Loucy (cell line): Measurements from ENCODE around the gene SNTB2.

ENCODE experiments used
- H2AFZ ChIP-seq: fragments of 200-600 bp; sonication (generic); 2 replicates; pipeline ENCODE4 v1.6.0; 2016; ENCODE audit warnings: antibody characterized with exemption, mild to moderate bottlenecking, low read length, moderate library complexity
- H3F3A ChIP-seq: fragments of 200-600 bp; 2 replicates; pipeline ENCODE4 v1.6.0; 2016; ENCODE audit warnings: antibody characterized with exemption, low read depth, mild to moderate bottlenecking
- H3K27me3 ChIP-seq: fragments of 200-600 bp; sonication (generic); 2 replicates; pipeline ENCODE4 v1.6.1; 2014; ENCODE audit warnings: low read length, mild to moderate bottlenecking; ENCODE audit not compliant: insufficient read depth, poor library complexity, severe bottlenecking
- H3K36me3 ChIP-seq: fragments of 200-600 bp; sonication (generic); 2 replicates; pipeline ENCODE4 v1.6.1; 2016; ENCODE audit warnings: low read length; ENCODE audit not compliant: insufficient read depth
- H3K4me1 ChIP-seq: fragments of 200-600 bp; sonication (generic); 2 replicates; pipeline ENCODE4 v1.5.1; 2014; ENCODE audit warnings: low read length, mild to moderate bottlenecking; ENCODE audit not compliant: insufficient read depth, poor library complexity, severe bottlenecking
- H3K4me2 ChIP-seq: fragments of 200-600 bp; sonication (generic); 2 replicates; pipeline ENCODE4 v1.6.0; 2014; ENCODE audit warnings: antibody characterized with exemption, low read length, low read depth, mild to moderate bottlenecking; ENCODE audit not compliant: poor library complexity, severe bottlenecking
- H3K4me3 ChIP-seq: fragments of 200-600 bp; sonication (generic); 2 replicates; pipeline ENCODE4 v1.5.1; 2014; ENCODE audit warnings: low read length, mild to moderate bottlenecking, mixed read lengths; ENCODE audit not compliant: poor library complexity, severe bottlenecking
- H3K79me2 ChIP-seq: fragments of 200-600 bp; sonication (generic); 2 replicates; pipeline ENCODE4 v1.6.1; 2014; ENCODE audit warnings: low read length; ENCODE audit not compliant: insufficient read depth
- H3K9ac ChIP-seq: fragments of 200-600 bp; sonication (generic); 2 replicates; pipeline ENCODE4 v1.6.0; 2014; ENCODE audit warnings: mild to moderate bottlenecking, low read depth, low read length, moderate library complexity; ENCODE audit not compliant: poor library complexity, severe bottlenecking
- H3K9me2 ChIP-seq: fragments of 200-600 bp; sonication (generic); replicated peaks from 2 replicates; pipeline ENCODE4 v1.6.1; 2016; ENCODE audit warnings: low read depth, low read length, mixed read lengths
- H3K9me3 ChIP-seq: fragments of 200-600 bp; sonication (generic); 2 replicates; pipeline ENCODE4 v1.6.1; 2014; ENCODE audit warnings: mild to moderate bottlenecking, antibody characterized with exemption, low read length, low read depth; ENCODE audit not compliant: insufficient read depth
- H4K20me1 ChIP-seq: fragments of 200-600 bp; sonication (generic); 2 replicates; pipeline ENCODE4 v1.6.0; 2014; ENCODE audit warnings: antibody characterized with exemption, low read length, mild to moderate bottlenecking; ENCODE audit not compliant: insufficient read depth, poor library complexity, severe bottlenecking
- EZH2phosphoT487 ChIP-seq: fragments of 200-600 bp; IDR thresholded peaks from 2 replicates; pipeline ENCODE4 v1.6.1; 2018; ENCODE audit warnings: antibody characterized with exemption, mild to moderate bottlenecking, moderate library complexity, borderline replicate concordance
- TF ChIP-seq, protein P1 (sequence below): fragments of 200-600 bp; sonication (generic); conservative IDR thresholded peaks from 2 replicates; pipeline ENCODE4 v1.5.1; 2014; ENCODE audit warnings: mild to moderate bottlenecking, antibody characterized with exemption, low read length

The SNTB2 gene

DNA sequence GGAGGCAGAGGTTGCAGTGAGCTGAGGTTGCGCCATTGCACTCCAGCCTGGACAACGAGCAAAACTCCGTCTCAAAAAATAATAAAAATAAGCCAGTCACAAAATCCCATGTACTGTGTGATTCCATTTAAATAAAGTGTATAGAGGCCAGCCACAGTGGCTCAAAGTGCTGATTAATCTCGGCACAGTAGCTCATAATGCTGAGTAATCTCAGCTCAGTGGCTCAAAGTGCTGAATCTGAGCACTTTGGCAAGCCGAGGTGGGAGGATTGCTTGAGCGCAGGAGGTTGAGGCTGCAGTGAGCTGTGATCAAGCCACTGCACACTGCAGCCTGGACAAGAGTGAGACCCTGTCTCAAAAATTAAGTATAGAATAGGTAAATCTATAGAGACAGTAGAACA lies 159.7 kb downstream of the SNTB2 start:
- Histone ChIP-seq H3K27me3 (no peaks in the 10 kb centered on the region), H3K4me1 (peaks cover 5% of the 10 kb centered on the region), H3K4me3 (no peak overlapping the region), H2AFZ (no peak overlapping the region), H4K20me1 (no peaks in the 10 kb centered on the region), H3K79me2 (peaks cover 11% of the 10 kb centered on the region), H3K9me2 (no peaks in the 10 kb centered on the region), H3F3A (no peaks in the 10 kb centered on the region), H3K4me2 (no peak overlapping the region), H3K9me3 (no peaks in the 10 kb centered on the region), H3K36me3 (peaks cover 6% of the 10 kb centered on the region; the same call in 1 of the 2 replicates), H3K9ac (no peak overlapping the region)
- no peak for TF ChIP-seq EZH2phosphoT487
- TF ChIP-seq, protein P1, sequence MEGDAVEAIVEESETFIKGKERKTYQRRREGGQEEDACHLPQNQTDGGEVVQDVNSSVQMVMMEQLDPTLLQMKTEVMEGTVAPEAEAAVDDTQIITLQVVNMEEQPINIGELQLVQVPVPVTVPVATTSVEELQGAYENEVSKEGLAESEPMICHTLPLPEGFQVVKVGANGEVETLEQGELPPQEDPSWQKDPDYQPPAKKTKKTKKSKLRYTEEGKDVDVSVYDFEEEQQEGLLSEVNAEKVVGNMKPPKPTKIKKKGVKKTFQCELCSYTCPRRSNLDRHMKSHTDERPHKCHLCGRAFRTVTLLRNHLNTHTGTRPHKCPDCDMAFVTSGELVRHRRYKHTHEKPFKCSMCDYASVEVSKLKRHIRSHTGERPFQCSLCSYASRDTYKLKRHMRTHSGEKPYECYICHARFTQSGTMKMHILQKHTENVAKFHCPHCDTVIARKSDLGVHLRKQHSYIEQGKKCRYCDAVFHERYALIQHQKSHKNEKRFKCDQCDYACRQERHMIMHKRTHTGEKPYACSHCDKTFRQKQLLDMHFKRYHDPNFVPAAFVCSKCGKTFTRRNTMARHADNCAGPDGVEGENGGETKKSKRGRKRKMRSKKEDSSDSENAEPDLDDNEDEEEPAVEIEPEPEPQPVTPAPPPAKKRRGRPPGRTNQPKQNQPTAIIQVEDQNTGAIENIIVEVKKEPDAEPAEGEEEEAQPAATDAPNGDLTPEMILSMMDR = no peak

DNA sequence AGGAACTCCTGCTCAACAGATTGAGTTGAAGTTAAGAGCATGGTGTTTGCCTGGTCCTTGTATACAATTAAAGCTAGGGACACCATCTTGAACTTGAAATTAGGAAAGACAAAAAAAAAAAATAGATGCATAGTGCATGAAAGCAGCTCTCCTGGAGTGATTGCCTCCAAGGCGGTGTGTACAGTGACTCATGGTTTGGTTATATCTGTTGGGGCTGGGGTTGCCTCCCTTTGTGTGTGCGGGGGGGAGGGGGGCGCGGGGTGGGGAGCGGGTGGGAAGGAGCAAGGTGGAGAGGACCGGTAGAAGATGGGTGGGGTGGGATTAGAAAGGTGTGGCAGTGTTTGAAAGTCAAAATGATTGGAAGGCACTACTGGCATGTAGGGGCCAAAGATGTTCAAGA lies 161.3 kb downstream of the SNTB2 start:
- H2AFZ ChIP-seq = no peak overlapping the region
- no peak for TF ChIP-seq EZH2phosphoT487
- TF ChIP-seq, protein P1 = no peak
- H3K36me3 ChIP-seq = peaks cover 3% of the 10 kb centered on the region; the same call in 1 of the 2 replicates

DNA sequence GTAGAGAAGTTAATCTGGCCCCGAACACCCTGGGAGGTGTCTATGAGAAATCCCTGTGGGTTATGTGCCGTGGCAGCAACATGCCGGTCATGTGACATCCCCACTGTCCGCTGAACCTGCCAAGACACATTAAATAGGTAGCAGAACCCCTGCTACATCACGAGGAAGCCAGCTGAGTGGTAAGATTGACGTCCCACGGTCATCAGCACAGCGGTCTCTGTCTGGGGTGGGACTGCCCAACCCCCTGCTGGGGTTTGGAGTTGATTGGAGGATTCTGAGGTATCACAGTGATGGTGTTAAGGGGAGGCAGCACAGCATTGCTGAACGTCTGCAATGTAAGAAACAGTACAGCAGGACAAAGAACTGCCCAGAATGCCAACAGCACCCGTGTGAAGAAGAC lies 162.6 kb downstream of the SNTB2 start:
- H3K4me1 ChIP-seq = no peaks in the 10 kb centered on the region
- TF ChIP-seq EZH2phosphoT487 = no peak
- TF ChIP-seq, protein P1 = no peak
- no peaks in the 10 kb centered on the region for H3K9me3 ChIP-seq
- no peaks in the 10 kb centered on the region for H3K9me2 ChIP-seq
- no peaks in the 10 kb centered on the region for H3K36me3 ChIP-seq
- H3K4me3 ChIP-seq = no peak overlapping the region
- H3K27me3 ChIP-seq = no peaks in the 10 kb centered on the region
- no peaks in the 10 kb centered on the region for H3F3A ChIP-seq
- no peak overlapping the region for H3K9ac ChIP-seq
- H4K20me1 ChIP-seq = no peaks in the 10 kb centered on the region
- no peak overlapping the region for H2AFZ ChIP-seq
- H3K4me2 ChIP-seq = no peak overlapping the region
- H3K79me2 ChIP-seq = no peaks in the 10 kb centered on the region

More for the DNA sequence above, 161.3 kb downstream of the SNTB2 start:
- no peaks in the 10 kb centered on the region for H4K20me1 ChIP-seq
- no peaks in the 10 kb centered on the region for H3K4me1 ChIP-seq
- no peak overlapping the region for H3K4me2 ChIP-seq
- H3K9me3 ChIP-seq = no peaks in the 10 kb centered on the region
- H3K9me2 ChIP-seq = no peaks in the 10 kb centered on the region
- no peak overlapping the region for H3K4me3 ChIP-seq
- peaks cover 4% of the 10 kb centered on the region; the same call in 1 of the 2 replicates for H3K79me2 ChIP-seq
- no peaks in the 10 kb centered on the region for H3F3A ChIP-seq
- no peaks in the 10 kb centered on the region for H3K27me3 ChIP-seq
- no peak overlapping the region for H3K9ac ChIP-seq
